OCI-LY7 (cell line): ENCODE measurements around the gene CST7. TPM values are rescaled to one million over a fixed set of nuclear protein-coding genes. Genes with fewer than 3 reads are reported as not detected.

Source experiments
- BruUV-seq: library from RNA; stranded (reverse); fragments of 400-500 nt; replicated peaks from 2 replicates; lab custom pipeline; 2021; lab: Mats Ljungman, UMichigan
- CTCF ChIA-PET: fragments of 300-600 bp; sonication (Branson Sonifier 250); formaldehyde crosslinking; loops from one replicate; lab custom pipeline; 2022; ENCODE audit warnings: antibody characterized with exemption; ENCODE audit not compliant: unreplicated experiment; lab: Charles Lee
- POLR2A ChIA-PET: fragments of 300-600 bp; sonication (Branson Sonifier 250); formaldehyde crosslinking; loops from one replicate; lab custom pipeline; 2022; ENCODE audit warnings: antibody characterized with exemption; lab: Charles Lee
- DNase-seq: peaks from one replicate; pipeline ENCODE4 v3.0.0-alpha.2; 2015; ENCODE audit warnings: low spot score
- H2AFZ ChIP-seq: fragments of 200-600 bp; sonication (generic), shearing (Covaris generic); 2 replicates; pipeline ENCODE4 v1.6.1; 2014; ENCODE audit warnings: mild to moderate bottlenecking, antibody characterized with exemption, low read length, moderate library complexity
- H3K27ac ChIP-seq: fragments of 200-600 bp; sonication (generic); 2 replicates; pipeline ENCODE4 v1.5.1; 2014; ENCODE audit warnings: mixed run types, low read depth, mild to moderate bottlenecking, moderate library complexity, low read length, inconsistent platforms; ENCODE audit not compliant: poor library complexity, severe bottlenecking
- H3K36me3 ChIP-seq: fragments of 200-600 bp; sonication (generic); 2 replicates; pipeline ENCODE4 v1.6.1; 2014; ENCODE audit warnings: mild to moderate bottlenecking, antibody characterized with exemption, low read length, moderate library complexity, mixed read lengths; ENCODE audit not compliant: insufficient read depth
- H3K4me1 ChIP-seq: fragments of 200-600 bp; sonication (generic); 2 replicates; pipeline ENCODE4 v1.5.1; 2014; ENCODE audit warnings: mild to moderate bottlenecking, low read length; ENCODE audit not compliant: insufficient read depth, poor library complexity, severe bottlenecking
- H3K4me2 ChIP-seq: fragments of 200-600 bp; sonication (generic); 2 replicates; pipeline ENCODE4 v1.6.1; 2014; ENCODE audit warnings: mild to moderate bottlenecking, low read length
- H3K4me3 ChIP-seq: fragments of 200-600 bp; sonication (generic); 2 replicates; pipeline ENCODE4 v1.5.1; 2014; ENCODE audit warnings: mild to moderate bottlenecking, low read depth, low read length; ENCODE audit not compliant: poor library complexity, severe bottlenecking
- H3K79me2 ChIP-seq: fragments of 200-600 bp; sonication (generic); 2 replicates; pipeline ENCODE4 v1.6.1; 2016; ENCODE audit warnings: low read depth, mild to moderate bottlenecking, low read length, moderate library complexity, mixed read lengths; ENCODE audit not compliant: insufficient read depth
- H3K9me2 ChIP-seq: fragments of 200-600 bp; sonication (generic); 2 replicates; pipeline ENCODE4 v1.6.1; 2016; ENCODE audit warnings: mild to moderate bottlenecking, low read length, mixed read lengths; ENCODE audit not compliant: insufficient read depth
- H3K9me3 ChIP-seq: fragments of 200-600 bp; sonication (generic); 2 replicates; pipeline ENCODE4 v1.6.1; 2014; ENCODE audit warnings: mild to moderate bottlenecking, mixed run types, low read length, mixed read lengths
- H4K20me1 ChIP-seq: fragments of 200-600 bp; sonication (generic); 2 replicates; pipeline ENCODE4 v1.6.1; 2014; ENCODE audit warnings: mild to moderate bottlenecking, antibody characterized with exemption, low read length, moderate library complexity, mixed read lengths; ENCODE audit not compliant: insufficient read depth
- CTCF ChIP-seq: fragments of 200-600 bp; sonication (generic); conservative IDR thresholded peaks from 2 replicates; pipeline ENCODE4 v1.5.1; 2014; ENCODE audit warnings: mild to moderate bottlenecking, antibody characterized with exemption, low read length, moderate library complexity, mixed read lengths
- EZH2phosphoT487 ChIP-seq: fragments of 200-600 bp; sonication (generic); IDR thresholded peaks from 2 replicates; pipeline ENCODE4 v1.6.1; 2018; ENCODE audit warnings: low read depth, borderline replicate concordance, mild to moderate bottlenecking, mixed run types, antibody characterized with exemption, low read length, moderate library complexity, mixed read lengths
- intact Hi-C: fragments of 100-400 bp; cut with micrococcal nuclease; formaldehyde crosslinking; loops from one replicate; pipeline ENCODE4 v1.10.0; 2022; ENCODE audit not compliant: unreplicated experiment
- total RNA-seq, 2 experiments: library from RNA; depleted of rRNA in 1 of 2; stranded (reverse); fragments of >200 nt in 1 of 2; shearing (Covaris generic) in 1 of 2; gene quantifications; 2 replicates each; pipeline ENCODE4 v1.2.3, GENCODE V29; 2014 to 2022

The CST7 gene
- total RNA-seq, 2 experiments from 2014 or later = not detected

GRCh38 chr20:24936526-24937407 lies 12.3 kb upstream of the CST7 start:
- Histone ChIP-seq H3K27ac (no peak overlapping the region), H3K4me2 (no peak overlapping the region), H3K79me2 (no peaks in the 10 kb centered on the region), H3K9me2 (no peaks in the 10 kb centered on the region), H3K9me3 (no peaks in the 10 kb centered on the region), H3K36me3 (no peaks in the 10 kb centered on the region), H2AFZ (no peak overlapping the region), H3K4me3 (no peak overlapping the region), H3K4me1 (no peaks in the 10 kb centered on the region), H4K20me1 (no peaks in the 10 kb centered on the region)
- intact Hi-C loops = no loop called here
- no TSS peak for BruUV-seq
- POLR2A ChIA-PET = no interaction called here
- no peak for TF ChIP-seq CTCF
- CTCF ChIA-PET = no interaction called here
- DNase-seq = no peak

- ChIA-PET POLR2A (no interaction called here), CTCF (no interaction called here)
- intact Hi-C loops = no loop called here
- Histone ChIP-seq H3K27ac (no peak overlapping the region), H3K9me3 (no peaks in the 10 kb centered on the region), H4K20me1 (no peaks in the 10 kb centered on the region), H3K4me1 (no peaks in the 10 kb centered on the region), H2AFZ (no peak overlapping the region), H3K36me3 (no peaks in the 10 kb centered on the region), H3K4me2 (no peak overlapping the region), H3K9me2 (no peaks in the 10 kb centered on the region), H3K4me3 (no peak overlapping the region), H3K79me2 (no peaks in the 10 kb centered on the region)
- TF ChIP-seq EZH2phosphoT487 (no peak), CTCF (no peak)
- DNase-seq = no peak
- BruUV-seq = no TSS peak
Measured at GRCh38 chr20:24937579-24937978, 11.5 kb upstream of the CST7 start.

GRCh38 chr20:24938498-24938897 lies 10.6 kb upstream of the CST7 start:
- Histone ChIP-seq H3K9me2 (no peaks in the 10 kb centered on the region), H3K9me3 (no peaks in the 10 kb centered on the region), H3K4me3 (no peak overlapping the region), H3K4me1 (no peaks in the 10 kb centered on the region), H3K4me2 (no peak overlapping the region), H2AFZ (no peak overlapping the region), H3K36me3 (no peaks in the 10 kb centered on the region), H4K20me1 (no peaks in the 10 kb centered on the region), H3K27ac (no peak overlapping the region), H3K79me2 (no peaks in the 10 kb centered on the region)
- intact Hi-C loops = no loop called here
- BruUV-seq = no TSS peak
- no peak for DNase-seq
- POLR2A ChIA-PET = no interaction called here
- CTCF ChIA-PET = no interaction called here
- no peak for TF ChIP-seq CTCF
- no peak for TF ChIP-seq EZH2phosphoT487
